H9 (cell line): Measurements from ENCODE around the gene LRRC34. TPM values are rescaled to one million over a fixed set of nuclear protein-coding genes. Genes with fewer than 3 reads are reported as not detected.

Experiments used
- DNase-seq: peaks from one replicate; pipeline ENCODE4 v3.0.0-alpha.2; 2017
- H2AFZ ChIP-seq: one replicate; pipeline ENCODE4 v1.6.1; 2013; ENCODE audit warnings: mild to moderate bottlenecking, low read length, control low read depth, moderate library complexity
- H2AK5ac ChIP-seq: 2 replicates; pipeline ENCODE4 v1.6.1; 2013; ENCODE audit warnings: low read length, control low read depth, mixed read lengths; ENCODE audit not compliant: insufficient read length
- H2BK120ac ChIP-seq: one replicate; pipeline ENCODE4 v1.6.1; 2013; ENCODE audit warnings: low read depth, mild to moderate bottlenecking, low read length, control low read depth, inconsistent platforms; ENCODE audit not compliant: poor library complexity, severe bottlenecking
- H2BK12ac ChIP-seq: 2 replicates; pipeline ENCODE4 v1.6.1; 2013; ENCODE audit warnings: low read length, control low read depth, mixed read lengths, low read depth; ENCODE audit not compliant: insufficient read length
- H2BK15ac ChIP-seq: 2 replicates; pipeline ENCODE4 v1.6.1; 2013; ENCODE audit warnings: low read depth, low read length, control low read depth
- H2BK20ac ChIP-seq: one replicate; pipeline ENCODE4 v1.6.1; 2013; ENCODE audit warnings: low read depth, mild to moderate bottlenecking, low read length, control low read depth, inconsistent platforms; ENCODE audit not compliant: poor library complexity, severe bottlenecking
- H2BK5ac ChIP-seq: 2 replicates; pipeline ENCODE4 v1.6.1; 2013; ENCODE audit warnings: low read length, control low read depth, mixed read lengths; ENCODE audit not compliant: insufficient read length
- H3K14ac ChIP-seq: 2 replicates; pipeline ENCODE4 v1.6.1; 2013; ENCODE audit warnings: low read length, control low read depth; ENCODE audit not compliant: insufficient read depth
- H3K18ac ChIP-seq: 2 replicates; pipeline ENCODE4 v1.6.1; 2013; ENCODE audit warnings: low read depth, mild to moderate bottlenecking, mixed read lengths, low read length, control low read depth; ENCODE audit not compliant: insufficient read length
- H3K23ac ChIP-seq: 2 replicates; pipeline ENCODE4 v1.6.1; 2013; ENCODE audit warnings: low read length, control low read depth, mixed read lengths, low read depth; ENCODE audit not compliant: insufficient read length
- H3K23me2 ChIP-seq: 2 replicates; pipeline ENCODE4 v1.6.1; 2013; ENCODE audit warnings: low read depth, mild to moderate bottlenecking, mixed read lengths, low read length, control low read depth; ENCODE audit not compliant: insufficient read length, poor library complexity, severe bottlenecking
- H3K27ac ChIP-seq: 2 replicates; pipeline ENCODE4 v1.5.1; 2013; ENCODE audit warnings: low read length, control low read depth, mixed read lengths, low read depth; ENCODE audit not compliant: insufficient read length
- H3K27me3 ChIP-seq: 2 replicates; pipeline ENCODE4 v1.6.1; 2013; ENCODE audit warnings: low read length, control low read depth, inconsistent platforms; ENCODE audit not compliant: insufficient read depth
- H3K4ac ChIP-seq: 2 replicates; pipeline ENCODE4 v1.6.1; 2013; ENCODE audit warnings: low read depth, mild to moderate bottlenecking, control low read depth, inconsistent platforms, low read length, moderate library complexity
- H3K4me1 ChIP-seq: 2 replicates; pipeline ENCODE4 v1.6.1; 2013; ENCODE audit warnings: low read length, control low read depth, inconsistent platforms; ENCODE audit not compliant: insufficient read depth
- H3K4me2 ChIP-seq: 2 replicates; pipeline ENCODE4 v1.6.1; 2013; ENCODE audit warnings: low read length, control low read depth, mixed read lengths; ENCODE audit not compliant: insufficient read length, insufficient read depth
- H3K56ac ChIP-seq: 2 replicates; pipeline ENCODE4 v1.6.1; 2013; ENCODE audit warnings: low read depth, mild to moderate bottlenecking, mixed read lengths, low read length, control low read depth; ENCODE audit not compliant: insufficient read length
- H3K79me1 ChIP-seq: 2 replicates; pipeline ENCODE4 v1.6.1; 2013; ENCODE audit warnings: low read depth, mild to moderate bottlenecking, moderate library complexity, low read length, control low read depth, inconsistent platforms; ENCODE audit not compliant: insufficient read depth, poor library complexity, severe bottlenecking
- H3K79me2 ChIP-seq: 2 replicates; pipeline ENCODE4 v1.6.1; 2013; ENCODE audit warnings: low read length, control low read depth, inconsistent platforms; ENCODE audit not compliant: insufficient read depth
- H3K9ac ChIP-seq: 2 replicates; pipeline ENCODE4 v1.6.1; 2013; ENCODE audit warnings: low read length, control low read depth, mixed read lengths; ENCODE audit not compliant: insufficient read length; ENCODE audit errors: extremely low read depth
- H3K9me3 ChIP-seq: one replicate; pipeline ENCODE4 v1.6.1; 2013; ENCODE audit warnings: low read depth, low read length, inconsistent platforms; ENCODE audit not compliant: control insufficient read depth
- H3T11ph ChIP-seq: one replicate; pipeline ENCODE4 v1.6.1; 2013; ENCODE audit warnings: mild to moderate bottlenecking, low read length, control low read depth, inconsistent platforms
- H4K20me1 ChIP-seq: one replicate; pipeline ENCODE4 v1.6.1; 2013; ENCODE audit not compliant: control insufficient read depth, insufficient read length, insufficient read depth
- H4K5ac ChIP-seq: 2 replicates; pipeline ENCODE4 v1.6.1; 2013; ENCODE audit warnings: low read depth, mild to moderate bottlenecking, mixed read lengths, low read length, control low read depth; ENCODE audit not compliant: insufficient read length
- H4K8ac ChIP-seq: replicated peaks from 2 replicates; pipeline ENCODE4 v1.6.1; 2013; ENCODE audit warnings: low read length, control low read depth, mixed read lengths, low read depth; ENCODE audit not compliant: insufficient read length
- H4K91ac ChIP-seq: 2 replicates; pipeline ENCODE4 v1.6.1; 2013; ENCODE audit warnings: low read depth, mild to moderate bottlenecking, moderate library complexity, mixed read lengths, low read length, control low read depth; ENCODE audit not compliant: insufficient read length
- H3K27ac Mint-ChIP-seq, 3 experiments: 2 replicates in 2 of 3; 3 replicates in 1 of 3; pipeline ENCODE4 v1.8.0; 2020 to 2021; ENCODE audit warnings: mixed read lengths in 3 of 3, mild to moderate bottlenecking in 1 of 3, moderate library complexity in 1 of 3
- H3K27me3 Mint-ChIP-seq: 2 replicates; pipeline ENCODE4 v1.8.0; 2021; ENCODE audit warnings: low read depth, mild to moderate bottlenecking, moderate library complexity, mixed read lengths
- H3K36me3 Mint-ChIP-seq, 3 experiments: 2 replicates in 2 of 3; 3 replicates in 1 of 3; pipeline ENCODE4 v1.8.0; 2020 to 2021; ENCODE audit warnings: low read depth in 3 of 3, mixed read lengths in 3 of 3; ENCODE audit not compliant: insufficient read depth in 1 of 3
- H3K4me1 Mint-ChIP-seq, 2 experiments: 2 replicates each; pipeline ENCODE4 v1.8.0; 2020; ENCODE audit warnings: mixed read lengths in 2 of 2
- H3K4me3 Mint-ChIP-seq, 2 experiments: 2 replicates in 1 of 2; 3 replicates in 1 of 2; pipeline ENCODE4 v1.8.0; 2020 to 2021; ENCODE audit warnings: mild to moderate bottlenecking in 2 of 2, mixed read lengths in 2 of 2, moderate library complexity in 1 of 2
- H3K9me3 Mint-ChIP-seq, 2 experiments: 2 replicates in 1 of 2; 3 replicates in 1 of 2; pipeline ENCODE4 v1.8.0; 2020; ENCODE audit warnings: mild to moderate bottlenecking in 2 of 2, mixed read lengths in 2 of 2, moderate library complexity in 1 of 2
- CTCF ChIP-seq: fragments of 200-600 bp; sonication (generic); conservative IDR thresholded peaks from 3 replicates; pipeline ENCODE4 v1.8.0; 2021; ENCODE audit warnings: antibody characterized with exemption, mild to moderate bottlenecking
- WGBS: extraction: QIAGEN DNeasy Blood & Tissue Kit; methylation state at CpG from one replicate; pipeline ENCODE4 v1.1.7; 2013; ENCODE audit warnings: missing lambda C conversion rate, low lambda C conversion rate, mixed read lengths; ENCODE audit not compliant: insufficient read length; ENCODE audit errors: extremely low coverage; 5-methylcytosine and 5-hydroxymethylcytosine counted together
- total RNA-seq: library from RNA; stranded (reverse); gene quantifications from 2 replicates; pipeline ENCODE4 v1.2.1, GENCODE V29; 2021

Gene LRRC34
- total RNA-seq, 1 experiment from 2014 or later: 4.6 TPM

GRCh38 chr3:169780742-169781141, 32.0 kb downstream of the LRRC34 start:
- no peak overlapping the region for H2BK5ac ChIP-seq
- H3K4me2 ChIP-seq: no peak overlapping the region
- no peak overlapping the region for H2BK15ac ChIP-seq
- H3K27me3 Mint-ChIP-seq: no peaks in the 10 kb centered on the region
- no peak overlapping the region for H4K5ac ChIP-seq
- no peaks in the 10 kb centered on the region for H4K20me1 ChIP-seq
- no peak overlapping the region for H3K9ac ChIP-seq
- H3K56ac ChIP-seq: no peak overlapping the region
- H3K27ac Mint-ChIP-seq: no peak overlapping the region
- no CpG with 5 or more reads among the region's 2 CpGs for WGBS
- H2BK20ac ChIP-seq: no peak overlapping the region
- H3T11ph ChIP-seq: no peak overlapping the region
- H3K4ac ChIP-seq: no peak overlapping the region
- H3K4me1 ChIP-seq: no peaks in the 10 kb centered on the region
- no peak overlapping the region for H3K27ac ChIP-seq
- DNase-seq: no peak
- H3K14ac ChIP-seq: no peak overlapping the region
- no peaks in the 10 kb centered on the region for H3K23me2 ChIP-seq
- H3K79me2 ChIP-seq: no peaks in the 10 kb centered on the region; the same call in 1 of the 2 replicates
- H4K8ac ChIP-seq: no peak overlapping the region
- peaks cover 7% of the 10 kb centered on the region for H3K79me1 ChIP-seq
- no peaks in the 10 kb centered on the region for H3K9me3 Mint-ChIP-seq
- peaks cover 30 to 77% (median 62%) of the 10 kb centered on the region in 3 experiments for H3K36me3 Mint-ChIP-seq
- no peak overlapping the region for H2AK5ac ChIP-seq
- H2BK12ac ChIP-seq: no peak overlapping the region
- no peak overlapping the region for H4K91ac ChIP-seq
- no peak overlapping the region for H3K18ac ChIP-seq
- H2BK120ac ChIP-seq: no peak overlapping the region
- H3K23ac ChIP-seq: no peak overlapping the region
- peaks cover 6 to 7% of the 10 kb centered on the region in 2 experiments for H3K4me1 Mint-ChIP-seq
- no peaks in the 10 kb centered on the region for H3K9me3 ChIP-seq
- H3K27me3 ChIP-seq: no peaks in the 10 kb centered on the region
- no peak overlapping the region for H2AFZ ChIP-seq
- H3K4me3 Mint-ChIP-seq: no peak overlapping the region
- TF ChIP-seq CTCF: no peak
